ENCODE data around the gene PSMD13. TPM values are rescaled to one million over a fixed set of nuclear protein-coding genes. Genes with fewer than 3 reads are reported as not detected.

PSMD13 gene
- total RNA-seq, 2 experiments from 2014 or later, result 220 to 228 TPM

GRCh38 chr11:252666-253065 is 15.9 kb downstream of the PSMD13 start:
- TF ChIP-seq CTCF (IDR thresholded peaks at IDR 0.05), result no peak
- peaks cover 40% of the 10 kb centered on the region for H3K36me3 Mint-ChIP-seq (ENCODE audit: low read depth)
- H3K9me3 Mint-ChIP-seq, result no peaks in the 10 kb centered on the region
- ChIA-PET POLR2A (interaction anchor here (1.0 kb wide), 1 partner anchor 15 kb away, joined by 6 read pairs; no protein-coding TSS in a partner anchor), CTCF (interaction anchor here (0.8 to 5.1 kb wide), 8 partner anchors 8 to 112 kb away, joined by 3 to 71 read pairs (median 40); partner anchors contain the start of genes IFITM2, NLRP6, PSMD13 and SIRT3)
- H3K27ac Mint-ChIP-seq, result no peak overlapping the region
- ATAC-seq (no peak), DNase-seq (no peak)
- no peaks in the 10 kb centered on the region for H3K27me3 Mint-ChIP-seq
- intact Hi-C loops (cut with micrococcal nuclease), result no loop called here
- no peak overlapping the region for H3K4me3 Mint-ChIP-seq
- H3K4me1 Mint-ChIP-seq (ENCODE audit: low read depth), result peaks cover 18% of the 10 kb centered on the region

GRCh38 chr11:253160-253885 is 16.5 kb downstream of the PSMD13 start:
- H3K4me1 Mint-ChIP-seq (ENCODE audit: low read depth), result peaks cover 18% of the 10 kb centered on the region
- H3K4me3 Mint-ChIP-seq, result no peak overlapping the region
- no peak overlapping the region for H3K27ac Mint-ChIP-seq
- intact Hi-C loops (cut with micrococcal nuclease), result no loop called here
- H3K27me3 Mint-ChIP-seq, result no peaks in the 10 kb centered on the region
- no peak for TF ChIP-seq CTCF (IDR thresholded peaks at IDR 0.05)
- POLR2A ChIA-PET, result no interaction called here
- ATAC-seq (no peak), DNase-seq (no peak)
- CTCF ChIA-PET, result interaction anchor here (1.2 to 3.9 kb wide), 4 partner anchors 7 to 27 kb away, joined by 5 to 71 read pairs (median 42); partner anchors contain the start of gene NLRP6
- no peaks in the 10 kb centered on the region for H3K9me3 Mint-ChIP-seq
- peaks cover 33% of the 10 kb centered on the region for H3K36me3 Mint-ChIP-seq (ENCODE audit: low read depth)

- H3K27me3 Mint-ChIP-seq, result no peaks in the 10 kb centered on the region
- ATAC-seq (no peak), DNase-seq (no peak)
- no peaks in the 10 kb centered on the region for H3K9me3 Mint-ChIP-seq
- no peak overlapping the region for H3K27ac Mint-ChIP-seq
- intact Hi-C loops (cut with micrococcal nuclease), result no loop called here
- POLR2A ChIA-PET, result no interaction called here
- H3K36me3 Mint-ChIP-seq (ENCODE audit: low read depth), result peaks cover 29% of the 10 kb centered on the region
- TF ChIP-seq CTCF (IDR thresholded peaks at IDR 0.05), result no peak
- CTCF ChIA-PET, result interaction anchor here (1.2 kb wide), 1 partner anchor 10 kb away, joined by 5 read pairs; no protein-coding TSS in a partner anchor
- H3K4me1 Mint-ChIP-seq (ENCODE audit: low read depth), result peaks cover 14% of the 10 kb centered on the region
- H3K4me3 Mint-ChIP-seq, result no peak overlapping the region
Observed at GRCh38 chr11:253886-254270, 17.1 kb downstream of the PSMD13 start.

GRCh38 chr11:255176-255575 is 18.4 kb downstream of the PSMD13 start:
- ChIA-PET POLR2A (no interaction called here), CTCF (no interaction called here)
- Mint-ChIP-seq H3K27ac (no peak overlapping the region), H3K27me3 (no peaks in the 10 kb centered on the region), H3K4me1 (ENCODE audit: low read depth) (peaks cover 10% of the 10 kb centered on the region), H3K36me3 (ENCODE audit: low read depth) (peaks cover 24% of the 10 kb centered on the region), H3K4me3 (no peak overlapping the region), H3K9me3 (no peaks in the 10 kb centered on the region)
- ATAC-seq (no peak), DNase-seq (no peak)
- no peak for TF ChIP-seq CTCF (IDR thresholded peaks at IDR 0.05)
- intact Hi-C loops (cut with micrococcal nuclease), result no loop called here

GRCh38 chr11:255816-256215 is 19.0 kb downstream of the PSMD13 start:
- POLR2A ChIA-PET, result interaction anchor here (0.6 kb wide), 1 partner anchor 585 kb away, joined by 3 read pairs; no protein-coding TSS in a partner anchor
- TF ChIP-seq CTCF (IDR thresholded peaks at IDR 0.05), result no peak
- Mint-ChIP-seq H3K4me3 (no peak overlapping the region), H3K36me3 (ENCODE audit: low read depth) (peaks cover 18% of the 10 kb centered on the region), H3K9me3 (no peaks in the 10 kb centered on the region), H3K27ac (no peak overlapping the region), H3K27me3 (no peaks in the 10 kb centered on the region), H3K4me1 (ENCODE audit: low read depth) (peaks cover 5% of the 10 kb centered on the region)
- no peak for DNase-seq
- no peak for ATAC-seq
- intact Hi-C loops (cut with micrococcal nuclease), result no loop called here
- CTCF ChIA-PET, result interaction anchor here (0.6 kb wide), 1 partner anchor 85 kb away, joined by 3 read pairs; no protein-coding TSS in a partner anchor
